Heart left ventricle (tissue), 13 donors: ENCODE data around the gene NUMA1.

Source experiments
- POLR2A ChIP-seq, 2 donors: fragments of 450-650 bp; IDR thresholded peaks; one replicate each; pipeline ENCODE4 v1.6.1; 2017; ENCODE audit warnings: antibody characterized with exemption in 2 of 2, mild to moderate bottlenecking in 2 of 2, moderate library complexity in 2 of 2
- TF ChIP-seq, protein P1 (sequence below), 12 donors: fragments of 200-600 bp; sonication (generic) in 4 of 12; IDR thresholded peaks; one replicate each; pipeline versions ENCODE4 v1.5.0 to v1.8.0; 2018 to 2022; ENCODE audit warnings: antibody characterized with exemption in 12 of 12, mild to moderate bottlenecking in 5 of 12
- donor health status: ischemic (EF 13 %, LVEDD 7.1; RV severe dilation, severe dysfunction).
- donor health status: DM: no; HTN: yes; CAD: no.
- donor health status: DM: no; HTN: no; CAD: no.
- donor health status: ischemic (EF 25% LVEDD 6.9; RV normal size, moderate dysfunction).
- donor health status: ischemic (EF 25% LVEDD 5.7; RV mildly dilated, moderate dysfunction).
- donor health status: ischemic (EF 35%, LVEDD 5.7; RV mildly dilated, moderate dysfunction).
- donor health status: nonischemic (EF 11% LVEDD 7.7; RV severe dilation, severe dysfunction).
- donor health status: DM: yes; HTN: yes; CAD: no.
- donor health status: PGD.
- donor health status: ischemic (EF 29% LVEDD 5.4; RV normal size, mild dysfunction).
- donor health status: nonischemic (EF 23%, LVEDD 6.1; RV moderate dilation, normal function).

- TF ChIP-seq POLR2A (IDR thresholded peaks at IDR 0.05), result no peak
- TF ChIP-seq, protein P1, sequence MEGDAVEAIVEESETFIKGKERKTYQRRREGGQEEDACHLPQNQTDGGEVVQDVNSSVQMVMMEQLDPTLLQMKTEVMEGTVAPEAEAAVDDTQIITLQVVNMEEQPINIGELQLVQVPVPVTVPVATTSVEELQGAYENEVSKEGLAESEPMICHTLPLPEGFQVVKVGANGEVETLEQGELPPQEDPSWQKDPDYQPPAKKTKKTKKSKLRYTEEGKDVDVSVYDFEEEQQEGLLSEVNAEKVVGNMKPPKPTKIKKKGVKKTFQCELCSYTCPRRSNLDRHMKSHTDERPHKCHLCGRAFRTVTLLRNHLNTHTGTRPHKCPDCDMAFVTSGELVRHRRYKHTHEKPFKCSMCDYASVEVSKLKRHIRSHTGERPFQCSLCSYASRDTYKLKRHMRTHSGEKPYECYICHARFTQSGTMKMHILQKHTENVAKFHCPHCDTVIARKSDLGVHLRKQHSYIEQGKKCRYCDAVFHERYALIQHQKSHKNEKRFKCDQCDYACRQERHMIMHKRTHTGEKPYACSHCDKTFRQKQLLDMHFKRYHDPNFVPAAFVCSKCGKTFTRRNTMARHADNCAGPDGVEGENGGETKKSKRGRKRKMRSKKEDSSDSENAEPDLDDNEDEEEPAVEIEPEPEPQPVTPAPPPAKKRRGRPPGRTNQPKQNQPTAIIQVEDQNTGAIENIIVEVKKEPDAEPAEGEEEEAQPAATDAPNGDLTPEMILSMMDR (IDR thresholded peaks at IDR 0.05), result peak in 1 of 12 donors; percentile 3
Measured at GRCh38 chr11:72112978-72113808, 32.9 kb upstream of the NUMA1 start.
